Endothelial cell of umbilical vein (primary cell): Measurements from ENCODE around the gene TMEM108.

Source experiments
- CTCF ChIP-seq, 2 donors: IDR thresholded peaks; 1 replicate in 1 of 2; 2 replicates in 1 of 2; pipeline ENCODE4 v1.5.1; 2011; ENCODE audit warnings: low read length in 2 of 2, mild to moderate bottlenecking in 2 of 2, moderate library complexity in 2 of 2, control low read depth in 1 of 2, inconsistent platforms in 1 of 2, low read depth in 1 of 2; ENCODE audit not compliant: insufficient read depth in 1 of 2; ENCODE audit errors: extremely low read depth in 1 of 2
- EZH2 ChIP-seq: IDR thresholded peaks from 2 replicates; pipeline ENCODE4 v1.6.1; 2012; ENCODE audit warnings: borderline replicate concordance, low read depth, mild to moderate bottlenecking, moderate library complexity, low read length, inconsistent platforms; ENCODE audit not compliant: severe bottlenecking
- JUN ChIP-seq: IDR thresholded peaks from 2 replicates; pipeline ENCODE4 v1.6.1; 2011; ENCODE audit warnings: borderline replicate concordance, low read depth; ENCODE audit not compliant: insufficient read length, insufficient read depth
- MAX ChIP-seq: IDR thresholded peaks from 2 replicates; pipeline ENCODE4 v1.6.1; 2011; ENCODE audit not compliant: insufficient read depth, insufficient read length
- POLR2AphosphoS5 ChIP-seq: IDR thresholded peaks from 2 replicates; pipeline ENCODE4 v1.6.1; 2012; ENCODE audit warnings: low read depth, mild to moderate bottlenecking, control low read depth, low read length, moderate library complexity; ENCODE audit not compliant: insufficient read depth

DNA sequence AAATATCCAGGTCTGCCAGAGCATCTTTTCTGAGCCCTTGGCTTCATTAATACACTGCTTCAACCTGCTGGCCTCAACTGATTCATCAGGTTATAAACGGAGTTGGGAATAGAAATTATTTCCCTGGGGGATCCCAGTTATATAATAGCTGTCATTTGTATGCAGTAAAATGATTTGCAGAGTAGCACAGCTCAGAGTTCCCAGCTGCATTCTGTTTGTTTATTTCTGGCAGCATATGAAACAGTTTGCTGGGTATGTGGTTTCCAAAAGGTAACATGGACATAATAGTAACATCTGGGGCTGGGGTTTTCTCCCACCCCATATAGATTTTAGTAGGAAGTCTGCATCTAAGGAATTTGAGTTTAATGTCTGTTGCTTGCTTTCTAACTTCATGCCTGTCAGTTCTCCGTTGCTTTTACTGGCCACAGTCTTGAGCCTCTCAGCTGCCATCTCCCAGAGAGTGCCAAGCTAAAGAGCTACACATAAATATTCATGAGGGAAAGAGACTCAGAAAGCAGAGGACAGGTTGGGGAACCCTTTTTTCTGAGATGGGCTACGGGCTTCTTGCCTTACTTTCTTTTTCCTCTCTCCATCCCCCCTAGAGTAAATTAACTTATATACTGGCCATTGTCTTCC lies 124.6 kb downstream of the TMEM108 start:
- no peak for TF ChIP-seq MAX
- TF ChIP-seq CTCF (IDR thresholded peaks at IDR 0.05; ENCODE audit: extremely low read depth in 1 of 2, insufficient read depth in 1 of 2, low read depth in 1 of 2, low read length in 2 of 2), result no peak
- TF ChIP-seq EZH2, result no peak
- no peak for TF ChIP-seq POLR2AphosphoS5
- no peak for TF ChIP-seq JUN
